HG03025 (cell line): ENCODE measurements around the gene CCRL2.
"Not testable (repeated sequence)": the region's sequence is repeated elsewhere in the genome, so short reads cannot be mapped to it uniquely, and the experiment has no call there.

Experiments
- ATAC-seq: cut with Tn5 transposase; IDR thresholded peaks from one replicate; pipeline ENCODE4 v1.9.1; 2021; ENCODE audit warnings: mild to moderate bottlenecking, moderate library complexity; ENCODE audit not compliant: unreplicated experiment, low FRiP score

CCRL2 gene

DNA sequence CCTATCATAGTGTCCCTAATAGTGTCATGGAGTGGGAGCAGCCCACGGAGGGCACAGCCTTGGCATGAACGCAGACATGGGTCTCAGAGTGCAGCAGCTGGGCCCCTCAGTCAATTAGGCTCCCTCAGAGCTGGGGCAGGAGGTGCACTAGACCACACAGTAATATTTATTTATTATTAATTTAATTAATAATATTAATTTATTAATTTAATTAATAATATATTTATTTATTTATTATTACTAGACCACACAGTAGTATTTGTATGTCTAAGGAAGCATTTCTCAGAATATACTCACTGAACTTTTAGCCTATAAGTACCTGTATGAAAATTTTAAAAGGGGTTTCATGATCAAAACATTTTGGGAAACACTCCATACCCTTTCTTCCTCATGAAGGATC lies 5.5 kb upstream of the CCRL2 start:
- no peak for ATAC-seq

DNA sequence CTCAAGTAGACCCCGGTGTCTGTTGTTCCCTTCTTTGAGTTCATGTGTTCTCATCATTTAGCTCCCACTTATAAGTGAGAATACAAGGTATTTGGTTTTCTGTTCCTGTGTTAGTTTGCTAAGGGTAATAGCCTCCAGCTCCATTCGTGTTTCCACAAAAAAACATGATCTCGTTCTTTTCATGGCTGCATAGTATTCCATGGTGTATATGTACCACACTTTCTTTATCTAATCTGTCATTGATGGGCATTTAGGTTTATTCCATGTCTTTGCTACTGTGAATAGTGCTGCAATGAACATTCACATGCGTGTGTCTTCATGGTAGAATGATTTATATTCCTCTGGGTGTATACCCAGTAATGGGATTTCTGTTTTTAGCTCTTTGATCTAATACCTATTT lies 4.2 kb upstream of the CCRL2 start:
- ATAC-seq = not testable (repeated sequence)

DNA sequence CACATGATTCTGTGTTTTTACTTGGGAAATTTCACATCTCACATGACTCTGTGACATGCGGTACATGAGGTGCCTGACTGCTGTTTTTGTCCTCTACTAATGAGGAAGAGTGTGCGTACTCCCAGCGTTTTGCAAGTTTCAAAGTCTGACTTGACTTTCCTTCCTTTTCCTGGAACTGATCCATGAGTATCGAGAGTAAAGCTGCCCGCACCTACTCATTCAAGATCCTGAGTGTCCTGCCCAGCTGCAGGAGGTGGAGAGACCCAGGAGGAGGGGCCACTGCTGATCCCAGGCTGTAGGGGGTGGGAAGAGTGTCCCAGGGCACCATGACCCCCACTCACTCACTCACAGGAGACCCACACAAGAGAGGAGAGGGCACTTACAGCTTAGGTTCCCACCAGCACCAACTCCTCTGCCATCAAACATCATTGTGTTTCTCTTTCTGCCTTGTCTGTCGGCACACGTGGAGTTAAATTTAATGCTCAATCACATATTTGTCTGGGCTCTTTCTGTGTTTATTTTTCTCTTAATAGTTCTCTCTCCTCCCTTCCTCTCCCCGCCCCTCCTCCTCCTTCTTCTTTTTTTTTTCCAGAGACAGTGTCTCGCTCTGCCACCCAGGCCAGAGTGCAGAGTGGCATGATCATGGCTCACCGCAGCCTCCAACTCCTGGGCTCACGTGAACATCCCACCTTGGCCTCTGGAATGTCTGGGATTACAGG lies 1.6 kb upstream of the CCRL2 start:
- ATAC-seq = no peak

DNA sequence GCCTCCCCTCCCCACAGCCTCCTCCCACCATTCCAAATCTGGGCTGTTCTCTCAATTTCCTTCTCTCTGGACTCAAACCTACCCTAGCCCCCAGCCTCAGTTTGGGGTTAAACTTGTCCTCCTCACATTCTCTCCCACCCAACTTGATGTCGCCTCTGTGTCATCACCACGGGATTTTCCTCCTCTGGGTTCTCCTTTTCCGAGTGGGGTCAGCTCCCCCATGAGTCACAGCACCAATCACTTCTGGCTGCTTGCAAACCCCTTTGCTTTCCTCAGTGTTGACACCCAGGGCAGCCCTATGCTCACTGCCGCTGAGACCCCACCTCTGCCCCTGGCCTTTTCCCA lies 644 bp upstream of the CCRL2 start:
- ATAC-seq = no peak

DNA sequence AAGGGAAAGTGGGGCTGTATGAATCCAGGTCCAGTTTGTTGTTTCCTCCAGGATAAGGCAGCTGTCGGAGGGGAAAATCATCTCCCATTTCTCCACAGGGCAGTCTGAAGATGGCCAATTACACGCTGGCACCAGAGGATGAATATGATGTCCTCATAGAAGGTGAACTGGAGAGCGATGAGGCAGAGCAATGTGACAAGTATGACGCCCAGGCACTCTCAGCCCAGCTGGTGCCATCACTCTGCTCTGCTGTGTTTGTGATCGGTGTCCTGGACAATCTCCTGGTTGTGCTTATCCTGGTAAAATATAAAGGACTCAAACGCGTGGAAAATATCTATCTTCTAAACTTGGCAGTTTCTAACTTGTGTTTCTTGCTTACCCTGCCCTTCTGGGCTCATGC lies 911 bp downstream of the CCRL2 start:
- no peak for ATAC-seq

DNA sequence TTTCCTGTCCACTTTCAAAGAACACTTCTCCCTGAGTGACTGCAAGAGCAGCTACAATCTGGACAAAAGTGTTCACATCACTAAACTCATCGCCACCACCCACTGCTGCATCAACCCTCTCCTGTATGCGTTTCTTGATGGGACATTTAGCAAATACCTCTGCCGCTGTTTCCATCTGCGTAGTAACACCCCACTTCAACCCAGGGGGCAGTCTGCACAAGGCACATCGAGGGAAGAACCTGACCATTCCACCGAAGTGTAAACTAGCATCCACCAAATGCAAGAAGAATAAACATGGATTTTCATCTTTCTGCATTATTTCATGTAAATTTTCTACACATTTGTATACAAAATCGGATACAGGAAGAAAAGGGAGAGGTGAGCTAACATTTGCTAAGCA lies 1.8 kb downstream of the CCRL2 start:
- ATAC-seq = no peak

DNA sequence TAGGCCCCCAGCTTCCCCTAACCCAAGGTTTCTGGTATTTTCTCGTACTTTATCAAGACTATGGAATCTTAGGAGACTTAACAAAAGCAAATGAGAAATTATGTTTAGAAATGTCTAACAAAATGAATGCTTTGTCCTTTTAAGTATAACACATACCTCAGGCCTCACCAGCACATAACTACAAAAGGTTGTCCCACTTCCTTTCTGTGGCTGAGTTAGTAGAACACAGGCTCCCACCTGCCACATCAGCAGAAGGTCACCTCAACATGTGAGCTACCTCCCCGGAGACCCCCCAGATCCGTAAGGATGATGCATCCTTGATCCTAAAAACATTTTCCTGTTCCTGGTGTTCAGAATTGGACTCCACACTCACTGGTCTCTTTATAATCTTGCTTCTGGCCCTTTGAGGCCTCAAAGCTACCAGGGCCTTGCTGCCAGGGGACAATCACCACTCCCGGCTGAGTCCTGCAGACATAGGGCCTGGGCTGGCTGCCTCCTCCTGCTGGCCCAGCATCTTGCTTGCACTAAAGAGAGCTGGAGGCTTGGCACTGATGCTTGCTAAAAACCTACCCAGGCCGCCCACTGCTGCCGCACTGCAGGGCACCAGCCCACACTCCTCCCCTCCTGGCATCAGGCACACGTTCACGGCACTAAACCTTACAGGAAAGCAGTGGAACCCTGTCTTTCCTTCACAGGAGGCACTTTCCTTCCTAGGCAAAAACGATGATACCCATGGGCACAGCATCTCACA lies 2.9 kb downstream of the CCRL2 start:
- no peak for ATAC-seq

DNA sequence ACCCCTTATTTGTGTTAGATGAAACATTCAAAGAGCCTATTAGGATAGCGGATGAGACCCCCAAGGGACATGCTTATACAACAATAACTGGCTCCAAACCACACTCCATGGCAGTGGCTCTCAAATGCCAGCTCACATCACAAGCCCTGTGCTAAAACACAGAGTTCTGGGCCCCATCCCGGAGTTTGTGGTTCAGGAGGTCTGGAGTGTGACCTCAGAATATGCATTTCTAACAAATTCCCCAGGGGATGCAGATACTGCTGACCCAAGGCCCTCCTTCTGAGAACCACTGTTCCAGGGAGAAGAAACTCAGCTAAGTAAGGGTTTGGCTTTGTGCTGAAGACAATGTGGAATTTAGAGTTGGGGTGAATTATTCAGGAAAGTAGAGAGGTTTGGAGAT lies 3.6 kb downstream of the CCRL2 start:
- ATAC-seq = no peak

DNA sequence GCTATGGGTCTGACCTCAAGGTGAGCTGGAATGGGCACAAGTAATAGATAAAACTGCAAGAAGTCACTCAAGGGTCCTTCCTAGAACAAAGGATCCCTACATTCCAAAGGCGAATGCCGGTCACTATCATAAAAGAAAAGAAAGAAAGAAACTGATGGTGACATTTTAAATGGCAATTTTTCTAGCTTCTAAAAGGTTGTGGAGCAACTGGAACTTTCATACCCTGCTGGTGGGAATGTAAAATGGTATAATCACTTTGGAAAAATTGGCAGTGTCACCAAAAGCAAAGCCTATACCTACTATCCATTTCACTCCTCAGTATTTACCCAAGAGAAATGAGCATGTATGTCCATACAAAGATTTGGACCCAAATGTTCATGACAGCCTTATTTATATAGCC lies 4.2 kb downstream of the CCRL2 start:
- ATAC-seq = no peak

DNA sequence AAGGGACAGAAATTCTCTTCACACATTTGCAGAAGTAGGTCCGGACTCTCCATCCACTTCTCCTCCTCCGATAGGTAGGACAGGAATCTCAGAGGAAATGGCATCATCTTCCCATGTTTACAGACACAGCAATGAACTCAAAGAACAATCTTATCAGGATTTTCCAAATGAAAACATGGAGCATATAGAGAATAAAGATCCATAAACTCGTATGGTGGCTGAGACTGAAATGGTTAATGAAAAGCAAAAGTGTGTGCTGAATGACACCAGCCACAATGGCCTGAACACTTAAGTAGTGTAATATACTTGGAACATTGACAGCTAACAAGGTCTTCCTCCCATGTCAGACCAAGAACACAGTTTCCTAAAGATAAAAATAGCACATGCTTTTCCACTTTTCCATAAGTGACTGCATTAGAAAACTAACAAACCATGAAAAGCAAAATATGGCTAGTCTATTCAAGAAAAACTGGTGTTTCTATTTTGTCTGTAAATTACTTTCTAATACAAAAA lies 5.8 kb downstream of the CCRL2 start:
- no peak for ATAC-seq

DNA sequence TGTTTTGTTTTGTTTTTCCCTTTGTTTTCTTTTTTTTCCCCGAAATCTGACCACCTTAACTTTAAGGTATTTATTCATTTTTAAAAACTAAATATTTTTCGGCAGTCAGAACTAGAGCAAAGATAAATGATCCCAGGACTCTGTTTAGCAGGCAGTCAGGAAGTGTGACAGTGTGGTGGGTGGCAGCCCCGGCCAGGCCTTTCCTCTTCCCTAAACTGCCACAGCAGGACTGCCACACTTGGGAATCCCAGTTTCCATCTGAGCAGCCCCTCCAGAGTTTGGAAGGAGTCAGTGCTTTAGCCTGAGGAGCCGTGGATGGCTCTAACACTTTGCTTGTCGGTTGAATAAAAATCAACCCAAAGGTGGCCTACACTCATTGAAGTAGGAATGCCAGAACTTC lies 6.9 kb downstream of the CCRL2 start:
- no peak for ATAC-seq

DNA sequence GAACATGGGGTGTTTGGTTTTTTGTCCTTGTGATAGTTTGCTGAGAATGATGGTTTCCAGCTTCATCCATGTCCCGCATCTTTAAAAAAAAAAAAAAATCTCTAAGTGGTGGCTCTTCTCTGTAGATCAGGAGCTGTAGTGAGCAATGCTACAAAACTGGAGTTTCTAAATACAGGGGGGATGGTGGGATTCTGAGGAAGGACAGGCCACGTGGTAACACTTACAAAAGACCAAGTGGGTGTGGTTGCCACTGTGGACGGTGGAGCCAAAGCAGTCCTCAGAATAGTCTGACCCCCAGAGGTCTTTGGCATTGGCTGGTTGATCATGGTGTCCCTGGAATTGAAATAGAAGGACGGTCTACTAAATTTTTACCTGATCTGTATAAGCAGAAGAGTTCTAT lies 7.7 kb downstream of the CCRL2 start:
- no peak for ATAC-seq

DNA sequence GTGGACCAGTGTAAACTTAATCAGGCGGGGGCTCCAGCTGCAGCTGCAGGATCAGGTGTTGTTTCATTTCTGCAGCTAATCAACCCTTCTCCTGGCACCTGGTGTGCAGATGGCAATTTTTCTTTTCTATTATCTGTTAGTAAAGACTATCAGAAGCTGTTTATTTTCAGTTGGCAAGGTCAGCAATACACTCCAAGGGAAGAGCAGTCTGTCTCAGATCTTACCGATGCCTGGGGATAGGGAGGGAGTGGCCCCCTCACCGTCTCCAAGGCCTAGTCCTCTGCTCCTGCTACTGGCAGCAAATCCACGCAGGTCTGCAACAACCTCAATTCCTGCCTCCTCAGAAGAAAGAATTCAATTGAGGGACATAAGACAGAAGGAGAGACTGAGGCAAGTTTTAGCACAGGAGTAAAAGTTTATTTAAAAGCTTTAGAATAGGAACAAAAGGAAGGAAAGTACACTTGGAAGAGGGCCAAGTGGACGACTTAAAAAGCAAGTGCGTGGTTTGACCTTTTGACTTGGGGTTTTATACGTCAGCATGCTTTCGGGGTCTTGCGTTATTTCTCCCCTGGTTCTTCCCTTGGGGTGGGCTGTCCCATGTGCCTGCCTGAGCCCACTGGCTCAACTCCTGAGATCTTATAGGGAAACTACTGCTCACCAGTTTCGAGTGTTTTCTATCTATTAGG lies 9.2 kb downstream of the CCRL2 start:
- no peak for ATAC-seq

DNA sequence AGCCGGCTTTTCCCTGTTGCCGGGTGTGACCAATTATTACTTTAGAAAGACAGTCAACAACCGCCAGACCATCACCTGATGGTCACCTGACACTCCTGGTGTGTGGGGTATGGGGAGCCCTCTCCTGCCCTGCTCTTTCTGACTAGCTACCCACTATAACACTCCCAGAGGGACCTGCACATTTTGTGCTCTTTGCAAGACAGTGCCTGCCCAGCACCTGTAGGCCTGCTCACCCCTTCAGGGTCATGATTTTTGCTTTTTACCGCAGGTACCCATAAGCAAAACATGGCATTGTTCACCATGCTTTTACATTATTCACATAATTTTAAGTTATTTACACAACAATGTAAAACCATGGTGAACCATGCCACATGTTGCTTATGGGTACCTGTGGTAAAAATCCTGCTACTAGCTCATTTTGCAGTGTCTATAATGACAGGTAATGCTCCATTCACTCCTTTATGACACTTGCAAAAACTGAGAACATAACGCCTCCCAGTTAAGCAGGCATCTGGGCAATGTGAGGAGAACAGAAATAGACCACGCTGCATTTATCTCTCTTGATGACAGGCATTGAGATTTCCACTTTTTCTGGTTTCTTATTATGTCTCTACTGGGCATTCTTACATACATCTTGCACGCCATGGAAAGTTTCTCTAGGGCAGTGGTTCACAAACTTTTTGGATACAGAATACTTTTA lies 9.9 kb downstream of the CCRL2 start:
- no peak for ATAC-seq

DNA sequence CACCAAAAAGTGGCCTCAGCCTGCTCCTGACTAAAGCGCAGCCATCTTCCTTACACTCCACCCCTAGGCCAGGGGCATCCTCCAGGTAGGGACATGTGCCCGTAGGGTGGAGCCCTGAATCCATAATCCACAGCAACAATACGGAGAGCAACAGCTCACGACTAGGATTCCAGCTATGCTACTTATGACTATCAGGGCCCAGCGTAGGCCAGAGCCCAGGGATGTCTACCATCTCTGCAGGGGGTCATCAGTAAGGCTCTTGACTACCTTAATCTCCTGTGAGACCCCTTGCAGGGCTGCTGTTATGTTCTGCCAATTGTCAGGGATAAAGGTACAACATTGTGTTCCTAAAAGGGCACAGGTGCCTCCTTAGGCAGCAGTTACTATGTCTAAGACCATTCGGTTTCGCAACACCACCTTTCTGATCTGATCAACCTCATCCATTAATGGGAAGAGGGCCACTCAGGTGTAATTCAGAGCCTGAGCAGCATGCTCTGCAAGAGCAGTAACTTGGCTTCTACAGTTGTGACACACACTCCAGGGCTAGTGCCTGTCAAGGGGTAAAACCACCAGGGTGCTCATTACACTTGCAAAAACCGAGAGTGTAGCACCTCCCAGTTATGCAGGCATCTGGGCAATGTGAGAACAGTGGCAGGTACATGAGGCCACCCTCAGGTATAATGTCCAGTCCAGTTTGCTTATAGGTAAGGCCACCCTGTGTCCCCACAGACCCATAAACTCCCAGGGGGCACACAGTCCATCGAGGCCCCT lies 11.0 kb downstream of the CCRL2 start:
- ATAC-seq = no peak

DNA sequence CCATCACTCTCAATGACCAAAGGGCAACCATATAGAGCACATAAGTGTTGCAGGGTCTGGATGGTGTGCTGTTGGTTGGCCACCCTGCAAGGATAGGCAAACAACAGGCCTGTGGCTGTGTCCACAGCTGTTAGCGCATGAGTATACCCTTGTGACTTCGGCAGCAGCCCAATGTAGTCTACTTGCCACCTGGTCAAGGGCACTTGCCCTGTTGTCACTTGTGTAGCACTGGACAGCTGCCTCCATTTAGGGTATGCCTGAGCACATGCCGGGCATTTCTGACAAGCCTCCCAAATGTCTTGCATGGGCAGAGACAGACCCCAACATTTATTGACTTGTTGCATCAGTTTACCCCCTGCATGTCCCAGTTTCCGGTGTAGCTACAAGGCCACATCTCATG lies 12.8 kb downstream of the CCRL2 start:
- ATAC-seq = no peak

DNA sequence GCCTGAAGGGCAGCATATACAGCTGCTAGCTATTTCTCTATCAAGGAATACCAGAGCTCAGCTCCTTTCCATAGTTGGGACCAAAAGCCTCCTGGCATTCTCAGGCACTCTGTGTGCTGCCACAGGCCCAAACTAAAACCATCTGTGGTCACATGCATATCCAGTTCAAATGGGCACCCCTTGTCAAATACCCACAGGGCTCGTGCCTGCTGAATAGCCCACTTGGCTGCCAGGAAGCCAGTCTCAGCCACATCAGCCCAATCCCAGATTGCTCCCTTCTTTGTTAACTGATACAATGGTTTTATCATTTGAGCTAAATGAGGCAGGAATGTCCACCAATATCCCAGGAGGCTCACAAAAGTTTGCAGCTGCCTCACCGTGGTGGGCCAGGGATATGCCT lies 13.9 kb downstream of the CCRL2 start:
- no peak for ATAC-seq

DNA sequence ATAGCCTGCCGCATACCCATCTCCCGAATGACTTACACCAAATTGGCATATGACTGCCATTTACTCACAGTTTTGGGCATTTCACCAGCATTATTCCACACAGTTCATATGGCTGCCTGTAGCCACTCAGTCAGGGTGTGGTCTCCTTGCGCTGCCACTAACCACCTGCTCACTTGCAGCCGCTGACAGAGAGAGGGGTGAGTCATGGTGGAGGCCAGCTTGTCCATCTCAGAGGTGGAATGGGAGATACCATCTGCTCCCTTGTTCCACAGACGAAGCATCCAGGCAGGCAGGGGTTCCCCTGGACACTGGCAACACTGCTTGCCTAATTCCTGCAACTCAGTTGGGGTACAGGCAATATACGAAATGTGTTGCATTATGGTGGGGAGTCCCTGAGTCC lies 15.6 kb downstream of the CCRL2 start:
- no peak for ATAC-seq

DNA sequence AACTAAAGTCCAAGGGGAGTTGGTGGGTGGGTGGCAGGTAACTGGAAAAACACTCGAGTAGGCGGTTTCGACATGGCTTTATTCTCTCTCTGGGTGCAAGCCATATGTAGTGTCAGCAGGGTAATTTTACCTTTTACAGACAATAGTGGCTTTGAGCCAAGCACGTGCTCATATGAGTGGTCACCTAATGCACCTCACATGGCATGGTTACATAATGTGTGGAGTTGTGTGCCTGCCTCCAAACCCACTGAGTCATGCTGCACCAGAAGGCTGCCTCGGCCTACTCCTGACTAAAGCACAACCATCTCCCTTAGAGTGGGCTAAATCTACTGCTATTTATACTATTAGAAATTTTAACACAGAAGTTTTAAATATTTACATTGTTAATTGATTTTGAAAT lies 16.5 kb downstream of the CCRL2 start:
- ATAC-seq = no peak

DNA sequence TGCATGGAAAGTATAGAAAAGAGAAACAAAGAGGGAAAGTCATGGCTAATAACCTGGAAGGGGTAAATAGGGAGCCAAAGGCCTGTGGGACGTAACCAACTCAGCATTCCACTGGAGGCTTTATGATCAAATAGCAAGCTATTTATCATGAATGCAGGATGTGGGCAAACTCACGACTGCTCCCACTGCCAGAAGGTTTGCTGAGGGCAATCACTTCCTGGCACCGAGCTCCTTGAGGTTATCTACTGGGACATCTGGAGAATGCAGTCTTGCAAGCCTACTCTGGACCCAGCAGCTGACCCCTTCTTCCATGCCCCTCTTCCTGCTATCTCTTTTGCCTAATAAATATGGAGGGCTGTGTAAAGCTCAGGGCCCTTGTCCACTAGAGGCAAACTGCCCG lies 19.4 kb downstream of the CCRL2 start:
- not testable (repeated sequence) for ATAC-seq
